Measurements from ENCODE around the gene MICALL2.

Gene MICALL2

DNA sequence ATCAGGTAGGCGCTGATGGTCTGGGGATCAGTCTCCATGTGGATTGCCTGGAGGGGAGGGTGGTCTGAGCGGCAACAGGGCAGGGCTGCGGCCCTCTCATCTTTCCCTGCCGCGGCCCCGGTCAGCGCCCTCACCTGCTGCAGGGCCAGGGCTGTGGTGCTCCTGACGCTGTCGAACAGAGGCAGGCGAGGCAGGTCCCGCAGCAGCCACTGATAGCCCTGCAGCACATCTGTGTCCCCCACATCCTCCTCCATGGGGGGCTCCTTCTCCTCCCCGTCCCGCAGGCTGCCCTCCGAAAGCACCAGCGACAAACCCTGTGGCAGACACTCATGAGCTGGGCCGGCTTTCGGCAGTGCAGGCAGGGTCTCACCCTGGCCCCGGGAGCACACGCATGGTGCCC, 25.9 kb upstream of the MICALL2 start:
- no peak overlapping the region for H3K4me3 ChIP-seq (ENCODE audit: low read length)
- H3K4me2 ChIP-seq (ENCODE audit: low read length), result no peak overlapping the region
- TF ChIP-seq EZH2phosphoT487 (IDR thresholded peaks at IDR 0.05; ENCODE audit: borderline replicate concordance, low read length), result no peak
- TF ChIP-seq, protein P1, sequence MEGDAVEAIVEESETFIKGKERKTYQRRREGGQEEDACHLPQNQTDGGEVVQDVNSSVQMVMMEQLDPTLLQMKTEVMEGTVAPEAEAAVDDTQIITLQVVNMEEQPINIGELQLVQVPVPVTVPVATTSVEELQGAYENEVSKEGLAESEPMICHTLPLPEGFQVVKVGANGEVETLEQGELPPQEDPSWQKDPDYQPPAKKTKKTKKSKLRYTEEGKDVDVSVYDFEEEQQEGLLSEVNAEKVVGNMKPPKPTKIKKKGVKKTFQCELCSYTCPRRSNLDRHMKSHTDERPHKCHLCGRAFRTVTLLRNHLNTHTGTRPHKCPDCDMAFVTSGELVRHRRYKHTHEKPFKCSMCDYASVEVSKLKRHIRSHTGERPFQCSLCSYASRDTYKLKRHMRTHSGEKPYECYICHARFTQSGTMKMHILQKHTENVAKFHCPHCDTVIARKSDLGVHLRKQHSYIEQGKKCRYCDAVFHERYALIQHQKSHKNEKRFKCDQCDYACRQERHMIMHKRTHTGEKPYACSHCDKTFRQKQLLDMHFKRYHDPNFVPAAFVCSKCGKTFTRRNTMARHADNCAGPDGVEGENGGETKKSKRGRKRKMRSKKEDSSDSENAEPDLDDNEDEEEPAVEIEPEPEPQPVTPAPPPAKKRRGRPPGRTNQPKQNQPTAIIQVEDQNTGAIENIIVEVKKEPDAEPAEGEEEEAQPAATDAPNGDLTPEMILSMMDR (IDR thresholded peaks at IDR 0.05; ENCODE audit: low read depth, low read length, poor library complexity, severe bottlenecking), result no peak
- no peaks in the 10 kb centered on the region for H3K27me3 ChIP-seq (ENCODE audit: control insufficient read depth, low read length)
- H3K9me3 ChIP-seq (ENCODE audit: control insufficient read depth, insufficient read depth, low read length), result no peaks in the 10 kb centered on the region
- no peak overlapping the region for H3K27ac ChIP-seq (ENCODE audit: low read depth, low read length)
- no peaks in the 10 kb centered on the region for H3K79me2 ChIP-seq (ENCODE audit: control insufficient read depth, low read length)
- H3F3A ChIP-seq (ENCODE audit: control insufficient read depth, insufficient read depth), result no peaks in the 10 kb centered on the region
- no peaks in the 10 kb centered on the region for H3K4me1 ChIP-seq (ENCODE audit: control insufficient read depth, low read length)
- no peaks in the 10 kb centered on the region for H3K9me2 ChIP-seq (replicated peaks; ENCODE audit: control insufficient read depth, low read length)
- H3K36me3 ChIP-seq (ENCODE audit: control insufficient read depth, low read length), result peaks cover 93% of the 10 kb centered on the region
- no peaks in the 10 kb centered on the region; the same call in 1 of the 2 replicates for H4K20me1 ChIP-seq (ENCODE audit: control insufficient read depth, insufficient read depth, low read depth, low read length)

GRCh38 chr7:1484569-1484968, 25.3 kb upstream of the MICALL2 start:
- no peak overlapping the region for H3K27ac ChIP-seq (ENCODE audit: low read depth, low read length)
- no peaks in the 10 kb centered on the region for H3K9me2 ChIP-seq (replicated peaks; ENCODE audit: control insufficient read depth, low read length)
- no peaks in the 10 kb centered on the region for H3K27me3 ChIP-seq (ENCODE audit: control insufficient read depth, low read length)
- H3K4me2 ChIP-seq (ENCODE audit: low read length), result no peak overlapping the region
- no peaks in the 10 kb centered on the region for H3K9me3 ChIP-seq (ENCODE audit: control insufficient read depth, insufficient read depth, low read length)
- no peaks in the 10 kb centered on the region; the same call in 1 of the 2 replicates for H4K20me1 ChIP-seq (ENCODE audit: control insufficient read depth, insufficient read depth, low read depth, low read length)
- no peak for TF ChIP-seq EZH2phosphoT487 (IDR thresholded peaks at IDR 0.05; ENCODE audit: borderline replicate concordance, low read length)
- TF ChIP-seq, protein P1 (IDR thresholded peaks at IDR 0.05; ENCODE audit: low read depth, low read length, poor library complexity, severe bottlenecking), result no peak
- peaks cover 93% of the 10 kb centered on the region for H3K36me3 ChIP-seq (ENCODE audit: control insufficient read depth, low read length)
- H3K4me1 ChIP-seq (ENCODE audit: control insufficient read depth, low read length), result no peaks in the 10 kb centered on the region
- H3F3A ChIP-seq (ENCODE audit: control insufficient read depth, insufficient read depth), result no peaks in the 10 kb centered on the region
- no peaks in the 10 kb centered on the region for H3K79me2 ChIP-seq (ENCODE audit: control insufficient read depth, low read length)
- H3K4me3 ChIP-seq (ENCODE audit: low read length), result no peak overlapping the region

GRCh38 chr7:1483536-1484505, 24.6 kb upstream of the MICALL2 start:
- H3F3A ChIP-seq (ENCODE audit: control insufficient read depth, insufficient read depth), result no peaks in the 10 kb centered on the region
- no peaks in the 10 kb centered on the region for H3K79me2 ChIP-seq (ENCODE audit: control insufficient read depth, low read length)
- no peaks in the 10 kb centered on the region for H3K9me3 ChIP-seq (ENCODE audit: control insufficient read depth, insufficient read depth, low read length)
- no peak overlapping the region for H3K4me2 ChIP-seq (ENCODE audit: low read length)
- TF ChIP-seq, protein P1 (IDR thresholded peaks at IDR 0.05; ENCODE audit: low read depth, low read length, poor library complexity, severe bottlenecking), result no peak
- TF ChIP-seq EZH2phosphoT487 (IDR thresholded peaks at IDR 0.05; ENCODE audit: borderline replicate concordance, low read length), result no peak
- no peak overlapping the region for H3K27ac ChIP-seq (ENCODE audit: low read depth, low read length)
- peaks cover 93% of the 10 kb centered on the region for H3K36me3 ChIP-seq (ENCODE audit: control insufficient read depth, low read length)
- no peaks in the 10 kb centered on the region for H3K27me3 ChIP-seq (ENCODE audit: control insufficient read depth, low read length)
- H3K4me3 ChIP-seq (ENCODE audit: low read length), result no peak overlapping the region
- no peaks in the 10 kb centered on the region; the same call in 1 of the 2 replicates for H4K20me1 ChIP-seq (ENCODE audit: control insufficient read depth, insufficient read depth, low read depth, low read length)
- no peaks in the 10 kb centered on the region for H3K9me2 ChIP-seq (replicated peaks; ENCODE audit: control insufficient read depth, low read length)
- H3K4me1 ChIP-seq (ENCODE audit: control insufficient read depth, low read length), result no peaks in the 10 kb centered on the region
